MG63 (cell line): Measurements from ENCODE around the gene LYPLA2. TPM values are rescaled to one million over a fixed set of nuclear protein-coding genes. Genes with fewer than 3 reads are reported as not detected.

ENCODE experiments used
- DNase-seq: peaks from one replicate; pipeline ENCODE4 v3.0.0-alpha.2; 2020
- H3K27me3 ChIP-seq: fragments of 250-450 bp; sonication (Bioruptor Pico); 2 replicates; pipeline ENCODE4 v1.5.1; 2020; ENCODE audit warnings: mild to moderate bottlenecking, moderate library complexity
- H3K36me3 ChIP-seq: fragments of 250-450 bp; sonication (Bioruptor Pico); 2 replicates; pipeline ENCODE4 v1.5.1; 2020; ENCODE audit warnings: mild to moderate bottlenecking, moderate library complexity
- H3K4me3 ChIP-seq: fragments of 250-450 bp; sonication (Bioruptor Pico); 2 replicates; pipeline ENCODE4 v1.5.1; 2020; ENCODE audit warnings: mild to moderate bottlenecking, moderate library complexity
- H3K9me3 ChIP-seq: fragments of 250-450 bp; sonication (Bioruptor Pico); 2 replicates; pipeline ENCODE4 v1.5.1; 2020; ENCODE audit warnings: mild to moderate bottlenecking, moderate library complexity
- total RNA-seq: library from RNA; depleted of rRNA; stranded (reverse); fragments of >200 nt; shearing (Covaris generic); gene quantifications from 2 replicates; pipeline ENCODE4 v1.2.3, GENCODE V29; 2014; ENCODE audit warnings: low replicate concordance; rRNA removed

The LYPLA2 gene
- total RNA-seq, 1 experiment from 2014 or later: 68.6 TPM

GRCh38 chr1:23843644-23844043, 52.7 kb downstream of the LYPLA2 start:
- H3K36me3 ChIP-seq: peaks cover 3% of the 10 kb centered on the region
- no peaks in the 10 kb centered on the region; the same call in 1 of the 2 replicates for H3K9me3 ChIP-seq
- H3K27me3 ChIP-seq: no peaks in the 10 kb centered on the region; the same call in 1 of the 2 replicates
- no peak overlapping the region for H3K4me3 ChIP-seq
- DNase-seq: no peak

Other genes with a start within 250 kb of the LYPLA2 start
- gene ID3, start 231.6 kb upstream of the LYPLA2 start, total RNA-seq: 190 and 463 TPM in 2 replicates
- 858 and 903 TPM in 2 replicates for gene RPL11, start 99.3 kb upstream of the LYPLA2 start, total RNA-seq
- 32.8 and 35.6 TPM in 2 replicates for gene ELOA, start 47.7 kb upstream of the LYPLA2 start, total RNA-seq
- 64.2 and 116 TPM in 2 replicates for gene PITHD1, start 12.7 kb upstream of the LYPLA2 start, total RNA-seq
- gene GALE, start 9.6 kb downstream of the LYPLA2 start, total RNA-seq: 45.4 and 123 TPM in 2 replicates
- 27.6 and 41.0 TPM in 2 replicates for gene HMGCL, start 34.3 kb downstream of the LYPLA2 start, total RNA-seq
- 9.5 and 9.8 TPM in 2 replicates for gene FUCA1, start 77.1 kb downstream of the LYPLA2 start, total RNA-seq
- gene CNR2, start 122.2 kb downstream of the LYPLA2 start, total RNA-seq: not detected in 2 replicates
- gene PNRC2, start 168.7 kb downstream of the LYPLA2 start, total RNA-seq: 36.5 and 47.0 TPM in 2 replicates
- 40.0 and 46.4 TPM in 2 replicates for gene SRSF10, start 189.2 kb downstream of the LYPLA2 start, total RNA-seq